HEK293T (cell line): ENCODE results near the gene FAM151A.

ENCODE experiments used
- ARNT ChIP-seq: fragments of 450-650 bp; IDR thresholded peaks from 2 replicates; pipeline ENCODE4 v1.6.1; 2017; ENCODE audit warnings: mild to moderate bottlenecking
- BHLHE40 ChIP-seq: fragments of 450-650 bp; IDR thresholded peaks from 2 replicates; pipeline ENCODE4 v1.6.1; 2016; ENCODE audit warnings: mild to moderate bottlenecking, moderate library complexity, borderline replicate concordance
- CTBP1 ChIP-seq: fragments of 450-650 bp; IDR thresholded peaks from 2 replicates; pipeline ENCODE4 v1.6.1; 2016; ENCODE audit warnings: borderline replicate concordance
- ELF4 ChIP-seq: fragments of 450-650 bp; IDR thresholded peaks from 2 replicates; pipeline ENCODE4 v1.6.1; 2017; ENCODE audit warnings: antibody characterized with exemption
- FOXA1 ChIP-seq: fragments of 450-650 bp; IDR thresholded peaks from 2 replicates; pipeline ENCODE4 v1.6.1; 2016; ENCODE audit warnings: mild to moderate bottlenecking
- FOXK2 ChIP-seq: fragments of 450-650 bp; IDR thresholded peaks from 2 replicates; pipeline ENCODE4 v1.6.1; 2016; ENCODE audit warnings: mild to moderate bottlenecking
- FOXM1 ChIP-seq: fragments of 450-650 bp; IDR thresholded peaks from 2 replicates; pipeline ENCODE4 v1.6.1; 2017; ENCODE audit warnings: mild to moderate bottlenecking, borderline replicate concordance
- HDGF ChIP-seq: fragments of 450-650 bp; IDR thresholded peaks from 2 replicates; pipeline ENCODE4 v1.6.1; 2017; ENCODE audit warnings: antibody characterized with exemption, borderline replicate concordance
- NFRKB ChIP-seq: fragments of 450-650 bp; IDR thresholded peaks from 2 replicates; pipeline ENCODE4 v1.6.1; 2016; ENCODE audit warnings: mild to moderate bottlenecking, moderate library complexity
- SP1 ChIP-seq: fragments of 450-650 bp; IDR thresholded peaks from 2 replicates; pipeline ENCODE4 v1.6.1; 2017
- SUZ12 ChIP-seq: fragments of 450-650 bp; IDR thresholded peaks from 2 replicates; pipeline ENCODE4 v1.6.1; 2016; ENCODE audit warnings: mild to moderate bottlenecking
- ZNF384 ChIP-seq: fragments of 450-650 bp; IDR thresholded peaks from 2 replicates; pipeline ENCODE4 v1.6.1; 2016

GRCh38 chr1:54614024-54614423 is 9.3 kb downstream of the FAM151A start:
- TF ChIP-seq FOXM1, result no peak
- no peak for TF ChIP-seq SP1
- TF ChIP-seq FOXA1, result no peak
- TF ChIP-seq CTBP1, result no peak
- TF ChIP-seq SUZ12, result no peak
- no peak for TF ChIP-seq ELF4
- TF ChIP-seq BHLHE40, result no peak
- no peak for TF ChIP-seq NFRKB
- TF ChIP-seq HDGF, result no peak
- TF ChIP-seq FOXK2, result no peak
- TF ChIP-seq ARNT, result no peak
- no peak for TF ChIP-seq ZNF384
